NCI-H146 treated with DMSO at 0.1 percent for 48 hours (cell line): ENCODE data around the gene TBC1D21.

ENCODE experiments used
- DNase-seq: peaks from one replicate; lab custom pipeline; 2025; ENCODE audit not compliant: unreplicated experiment; lab: John Stamatoyannopoulos, UW

Gene TBC1D21

GRCh38 chr15:73907035-73907408, 33.7 kb downstream of the TBC1D21 start:
- no peak for DNase-seq

DNA sequence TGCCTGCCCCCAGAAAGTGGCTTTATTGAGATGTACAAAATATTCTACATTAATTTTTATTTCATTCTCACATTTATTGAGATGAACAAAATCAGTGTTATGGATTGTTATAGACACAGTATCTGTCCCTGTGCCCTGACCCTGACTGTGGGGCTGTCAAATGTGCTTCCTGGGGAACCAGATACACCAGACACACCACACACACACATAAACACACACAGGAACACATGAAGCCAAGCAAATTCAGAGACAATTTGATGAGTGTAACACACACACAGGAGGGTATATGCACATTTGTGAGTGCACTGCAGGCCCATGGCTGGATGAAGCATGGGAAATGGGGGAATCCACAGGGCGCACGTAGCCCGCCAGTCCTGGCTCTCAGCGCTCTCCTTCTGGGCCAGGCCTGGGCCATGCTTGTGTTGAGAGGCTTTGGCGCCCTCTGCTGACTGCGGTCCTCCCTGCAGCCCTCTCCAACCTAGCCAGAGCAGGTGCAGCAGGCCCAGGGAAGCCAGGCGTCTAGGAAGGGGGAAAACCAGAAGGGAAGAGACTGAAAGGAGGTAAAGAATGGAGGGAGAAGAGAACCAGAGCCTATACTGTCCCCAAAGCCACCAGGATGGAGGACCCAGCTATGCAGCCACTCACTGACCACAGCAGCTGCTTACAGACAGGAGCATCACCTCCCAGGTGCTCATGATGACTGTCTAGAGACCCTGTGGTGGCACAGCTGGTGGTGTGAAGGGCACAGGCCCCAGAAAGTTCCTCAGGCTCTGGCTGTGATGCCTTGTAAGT, 34.9 kb downstream of the TBC1D21 start:
- peak; percentile 35 for DNase-seq

DNA sequence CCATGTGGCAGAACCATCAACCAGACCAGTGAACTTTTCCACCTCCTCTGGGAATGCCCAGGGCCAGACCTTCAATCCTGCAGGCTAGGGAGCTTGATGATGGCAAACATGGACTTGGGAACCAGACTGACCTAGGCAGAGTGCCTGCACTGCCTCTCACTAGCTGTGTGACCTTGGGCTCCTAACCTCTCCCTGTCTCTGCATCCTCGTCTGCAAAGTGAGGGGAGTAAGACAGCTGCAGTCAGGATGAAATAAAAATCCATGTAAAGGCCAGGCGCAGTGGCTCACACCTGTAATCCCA, 35.4 kb downstream of the TBC1D21 start:
- DNase-seq: no peak

DNA sequence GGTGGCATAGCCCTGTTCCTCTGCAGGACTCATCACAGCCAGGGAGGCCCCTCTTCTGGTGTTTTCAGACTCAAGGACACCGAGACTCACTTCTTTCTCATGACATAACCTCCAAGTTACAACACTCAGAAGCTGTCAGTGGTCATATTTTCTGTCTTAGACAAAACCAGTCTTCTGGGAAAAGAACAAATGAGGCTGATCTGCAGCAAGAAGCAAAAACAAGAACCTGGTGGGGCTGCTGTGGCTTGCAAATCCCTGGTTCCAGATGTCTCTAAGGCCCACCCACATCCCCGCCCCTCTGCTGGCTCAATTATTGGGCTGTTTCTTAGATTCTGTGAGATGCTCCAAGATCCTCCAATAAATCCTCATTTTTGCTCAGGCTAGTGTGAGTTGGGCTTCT, 36.3 kb downstream of the TBC1D21 start:
- no peak for DNase-seq

- no peak for DNase-seq
These were observed 37.3 kb downstream of the TBC1D21 start for GRCh38 chr15:73910522-73911303.

GRCh38 chr15:73912030-73912596, 38.7 kb downstream of the TBC1D21 start:
- DNase-seq: no peak

DNA sequence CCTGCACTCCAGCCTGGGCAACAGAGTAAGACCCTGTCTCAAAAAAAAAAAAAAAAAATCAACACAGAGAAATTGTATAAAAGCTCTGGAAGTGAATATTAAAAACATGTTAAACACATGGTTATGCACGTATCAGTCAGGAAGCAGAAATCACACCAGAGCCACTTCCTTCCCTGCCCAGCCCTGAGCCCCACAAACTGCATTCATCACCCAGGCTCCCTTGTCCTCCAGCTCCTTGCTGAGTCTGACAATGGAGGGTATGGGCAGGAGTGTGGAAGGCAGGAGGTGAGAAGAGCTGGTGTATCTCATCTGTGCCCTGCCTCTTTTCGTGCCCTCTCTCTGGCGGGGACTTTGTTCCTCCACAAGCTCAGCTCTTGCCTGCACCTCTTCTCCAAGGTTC, 40.8 kb downstream of the TBC1D21 start:
- DNase-seq: no peak

GRCh38 chr15:73915082-73915481, 41.7 kb downstream of the TBC1D21 start:
- DNase-seq: peak; percentile 37

GRCh38 chr15:73918784-73919183, 45.4 kb downstream of the TBC1D21 start:
- DNase-seq: no peak

DNA sequence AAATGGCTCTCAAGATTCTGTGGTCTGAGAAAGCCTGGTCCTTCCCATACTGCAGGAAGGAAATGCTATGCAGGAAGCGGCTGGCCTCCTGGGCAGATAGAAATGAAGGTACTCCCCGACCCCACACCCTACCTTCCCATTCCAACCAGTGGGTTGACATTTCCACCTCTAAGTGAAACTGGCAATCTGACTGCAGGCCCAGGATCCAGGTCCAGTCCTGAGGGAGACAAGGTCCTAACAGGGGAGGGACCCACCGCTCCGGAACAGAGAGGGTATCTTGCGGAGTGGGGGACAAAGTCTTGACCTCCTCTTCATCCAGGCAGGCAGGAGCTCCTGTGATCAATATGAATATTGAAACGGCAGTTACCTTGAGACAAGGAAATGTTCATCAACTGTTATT, 46.3 kb downstream of the TBC1D21 start:
- DNase-seq: no peak

GRCh38 chr15:73921254-73921925, 48.0 kb downstream of the TBC1D21 start:
- DNase-seq: no peak

DNA sequence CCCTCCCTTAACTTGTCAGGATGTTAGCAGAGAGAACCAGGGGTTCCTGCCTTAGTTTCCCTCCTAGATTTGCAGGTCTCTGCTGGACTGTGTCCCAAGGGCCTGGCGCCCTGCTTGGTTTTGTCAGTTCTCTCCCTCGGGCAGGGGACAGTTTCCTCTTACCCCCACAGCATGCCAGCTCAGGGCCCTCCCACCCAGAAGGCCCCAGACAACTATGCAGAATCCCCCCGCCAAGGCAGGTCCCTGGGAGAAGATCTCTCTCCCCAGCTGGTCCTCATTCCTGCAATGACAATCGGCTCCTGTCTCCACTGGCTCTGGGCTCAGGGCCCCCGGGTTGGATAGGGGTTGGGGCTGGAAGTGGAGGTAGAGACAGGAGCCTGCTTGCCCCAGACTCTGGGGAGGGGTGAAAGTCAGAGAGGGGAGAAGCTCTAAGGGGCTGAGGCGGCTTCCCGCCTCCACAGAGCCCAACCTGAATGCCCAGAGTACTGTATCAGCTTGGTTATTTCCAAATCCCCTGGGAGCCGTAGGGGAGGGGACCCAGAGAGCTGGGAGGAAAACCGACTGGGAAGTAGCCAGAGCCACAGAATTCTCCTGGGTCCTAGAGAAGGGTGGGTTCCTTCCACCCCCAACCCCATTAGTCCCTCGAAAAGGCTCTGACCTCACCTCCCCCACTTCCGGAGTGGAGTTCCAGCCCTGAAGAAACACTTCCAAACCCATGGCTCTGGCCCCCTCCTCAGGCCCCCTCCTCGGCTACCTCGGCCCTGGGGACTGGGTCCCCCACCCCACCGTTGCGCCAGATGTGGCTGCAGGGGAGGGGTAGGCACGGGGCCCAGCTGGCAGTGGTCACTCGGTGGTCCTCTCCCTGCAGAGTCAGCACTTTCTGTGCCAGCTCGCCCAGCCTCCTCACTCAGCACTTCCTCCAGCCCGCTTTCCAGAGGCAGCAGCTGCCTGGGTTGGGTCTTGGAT, 49.1 kb downstream of the TBC1D21 start:
- no peak for DNase-seq

- no peak for DNase-seq
These were observed 49.8 kb downstream of the TBC1D21 start for GRCh38 chr15:73923156-73923487.

DNA sequence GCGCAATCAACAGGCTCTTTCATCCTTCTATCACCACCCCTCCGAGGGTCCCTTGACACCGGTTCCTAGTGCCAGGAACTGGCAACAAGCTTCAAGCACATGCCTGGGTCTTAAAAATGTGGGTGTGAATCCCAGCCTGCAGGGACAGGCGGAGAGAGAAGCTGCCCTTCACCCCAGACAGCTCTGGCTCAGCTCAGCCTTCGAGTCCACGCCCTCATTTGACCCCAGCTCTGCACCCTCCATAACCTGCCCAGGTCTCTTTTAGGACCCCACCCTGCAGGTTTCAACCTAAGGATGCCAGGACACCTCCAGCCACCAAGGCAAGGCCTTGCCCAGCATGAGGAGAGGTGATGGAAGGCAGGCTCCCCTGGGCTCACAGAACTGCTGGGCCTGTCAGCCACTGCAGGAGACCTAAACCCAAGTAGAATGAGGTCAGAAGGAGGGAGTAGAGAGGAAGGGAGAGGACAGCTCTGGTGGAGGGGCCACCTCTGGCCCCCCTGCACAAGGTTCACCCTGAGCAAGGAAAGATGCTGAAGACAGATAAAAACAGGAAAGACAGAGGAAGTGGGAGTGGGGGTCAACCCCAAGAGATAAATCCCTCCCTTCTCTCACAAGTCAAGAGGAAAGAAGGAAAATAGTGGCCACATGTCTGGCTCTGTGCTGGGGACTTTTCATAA, 50.3 kb downstream of the TBC1D21 start:
- no peak for DNase-seq

DNA sequence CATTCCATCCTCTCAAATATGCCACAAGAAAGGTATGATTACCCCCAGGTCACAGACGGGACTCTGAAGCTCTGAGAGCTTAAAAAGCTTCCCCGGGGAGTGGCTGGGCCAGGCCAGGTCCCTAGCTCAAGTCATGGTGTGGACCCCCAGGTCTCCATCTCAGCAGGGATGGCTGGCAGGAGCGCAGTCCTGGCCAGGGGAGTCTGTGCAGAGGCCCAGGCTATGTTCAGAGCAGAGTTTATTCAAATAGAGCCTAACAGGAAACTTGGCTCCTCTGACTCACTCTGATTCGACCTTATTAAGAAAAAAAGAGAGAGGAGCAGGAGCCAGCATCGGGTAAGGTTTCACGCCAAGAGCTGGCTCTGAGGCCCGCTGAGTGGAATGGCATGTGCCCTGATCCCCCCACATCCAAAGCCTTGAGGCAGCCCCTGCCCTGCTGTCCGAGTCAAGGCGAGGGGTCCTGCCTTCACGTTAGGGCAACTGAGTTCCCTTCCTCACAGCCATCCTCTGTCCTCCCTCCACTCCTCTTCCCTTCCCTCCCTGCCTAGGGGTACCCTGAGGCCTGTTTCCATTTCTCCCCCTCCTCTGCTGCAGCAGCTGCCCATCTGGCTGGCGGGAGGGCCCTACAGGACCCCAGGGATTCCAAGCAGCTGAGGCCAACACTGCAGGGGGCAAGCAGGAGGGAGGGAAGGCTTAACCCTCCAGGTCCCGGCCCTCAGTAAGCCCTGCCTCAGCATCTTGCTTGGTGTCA, 51.0 kb downstream of the TBC1D21 start:
- DNase-seq: no peak

GRCh38 chr15:73925848-73926218, 52.5 kb downstream of the TBC1D21 start:
- no peak for DNase-seq

DNA sequence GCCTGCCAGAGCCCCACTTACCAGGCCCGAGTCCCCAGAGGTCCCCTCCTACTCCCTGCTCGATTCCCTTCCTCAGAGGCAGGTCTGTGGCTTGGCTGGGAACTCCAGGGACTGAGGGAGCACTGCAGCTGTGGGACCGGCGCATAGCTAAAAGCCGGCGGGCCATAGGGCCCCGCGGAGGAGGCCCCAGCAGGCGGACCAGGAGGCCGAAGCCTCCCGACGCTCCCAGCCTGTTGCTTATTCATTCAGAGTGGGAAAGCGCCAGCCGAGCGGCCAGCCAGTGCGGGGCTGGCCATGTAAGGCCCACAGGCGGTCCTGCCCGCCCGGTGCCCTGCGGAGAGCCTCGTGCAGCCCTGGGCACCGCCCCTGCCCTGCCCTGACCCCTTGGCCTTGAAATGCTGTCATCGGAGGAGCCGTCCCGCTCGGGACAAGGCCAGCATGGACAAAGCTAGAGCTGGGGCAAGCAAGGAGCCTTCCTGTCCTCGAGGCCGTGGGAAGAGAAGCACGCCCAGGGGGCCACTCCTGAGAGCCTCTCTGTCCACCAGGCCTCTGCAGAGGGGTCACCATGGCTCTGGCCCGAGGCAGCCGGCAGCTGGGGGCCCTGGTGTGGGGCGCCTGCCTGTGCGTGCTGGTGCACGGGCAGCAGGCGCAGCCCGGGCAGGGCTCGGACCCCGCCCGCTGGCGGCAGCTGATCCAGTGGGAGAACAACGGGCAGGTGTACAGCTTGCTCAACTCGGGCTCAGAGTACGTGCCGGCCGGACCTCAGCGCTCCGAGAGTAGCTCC, 53.0 kb downstream of the TBC1D21 start, which contains the start of gene LOXL1:
Gene LOXL1 (plus strand): TSS at position 244 of the 784 bp plus-strand sequence. CDS start 322 bp downstream, at position 566.
- peak; percentile 9 for DNase-seq

DNA sequence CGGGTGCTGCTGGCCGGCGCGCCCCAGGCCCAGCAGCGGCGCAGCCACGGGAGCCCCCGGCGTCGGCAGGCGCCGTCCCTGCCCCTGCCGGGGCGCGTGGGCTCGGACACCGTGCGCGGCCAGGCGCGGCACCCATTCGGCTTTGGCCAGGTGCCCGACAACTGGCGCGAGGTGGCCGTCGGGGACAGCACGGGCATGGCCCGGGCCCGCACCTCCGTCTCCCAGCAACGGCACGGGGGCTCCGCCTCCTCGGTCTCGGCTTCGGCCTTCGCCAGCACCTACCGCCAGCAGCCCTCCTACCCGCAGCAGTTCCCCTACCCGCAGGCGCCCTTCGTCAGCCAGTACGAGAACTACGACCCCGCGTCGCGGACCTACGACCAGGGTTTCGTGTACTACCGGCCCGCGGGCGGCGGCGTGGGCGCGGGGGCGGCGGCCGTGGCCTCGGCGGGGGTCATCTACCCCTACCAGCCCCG, 53.7 kb downstream of the TBC1D21 start:
- peak; percentile 25 for DNase-seq
